Measurements from ENCODE around the gene SHISA9.

Gene SHISA9

DNA sequence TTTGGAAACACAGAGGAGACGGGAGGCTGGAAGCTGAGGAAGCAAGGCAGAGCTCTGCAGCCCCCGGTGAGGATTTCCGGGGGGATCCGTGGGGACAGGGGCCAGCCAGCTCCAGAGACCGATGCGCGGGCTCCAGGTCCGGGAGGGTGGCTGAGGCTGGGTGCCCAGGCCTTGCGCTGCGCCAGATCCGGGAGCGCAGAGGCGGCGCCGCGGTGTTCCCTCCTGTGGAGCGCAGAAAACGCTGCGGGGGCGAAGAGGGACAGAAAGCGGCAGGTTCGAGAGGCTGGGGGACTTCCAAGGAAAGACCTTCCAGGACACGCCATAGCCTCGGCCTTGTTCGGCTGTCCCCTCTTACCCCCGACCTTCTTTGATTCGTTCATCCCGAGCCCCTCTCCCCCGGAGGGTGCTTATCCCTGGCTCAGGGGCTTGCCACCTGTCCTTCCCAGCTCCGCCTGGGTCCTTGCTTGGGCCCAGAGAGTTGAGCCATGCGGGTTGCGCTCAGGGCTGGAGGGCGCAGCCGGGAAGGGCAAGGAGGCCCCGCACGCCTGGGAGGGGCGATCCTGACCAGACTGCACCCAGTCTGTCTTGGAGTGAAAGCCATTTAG lies 697 bp upstream of the SHISA9 start:
- TF ChIP-seq TAF1 (IDR thresholded peaks at IDR 0.05; ENCODE audit: borderline replicate concordance, insufficient read depth, low read length) (no peak), FOXP2 (optimal IDR thresholded peaks at IDR 0.05; ENCODE audit: borderline replicate concordance, extremely low read depth, extremely low read length, insufficient read depth) (no peak), SIN3A (IDR thresholded peaks at IDR 0.05; ENCODE audit: borderline replicate concordance, insufficient read depth, low read length) (no peak)

DNA sequence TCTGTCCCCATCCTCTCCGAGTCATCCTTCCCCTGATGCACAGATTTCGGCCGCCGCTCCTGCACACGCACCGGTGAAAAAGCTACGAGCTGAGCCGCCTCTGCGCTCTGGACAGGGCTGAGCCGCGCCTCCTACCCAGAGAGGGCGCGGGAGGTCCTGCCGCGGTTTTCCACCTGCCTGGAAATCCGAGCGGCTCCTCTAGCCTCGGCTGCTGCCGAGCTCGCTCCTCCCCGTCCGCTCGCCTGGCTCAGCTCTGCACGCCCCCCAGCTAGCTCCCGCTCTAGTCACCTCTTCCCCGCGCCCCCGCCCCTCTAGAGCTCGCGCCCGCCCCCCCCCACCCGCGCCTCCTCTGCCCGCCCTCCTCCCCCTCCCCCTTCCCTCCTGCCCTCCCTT lies 198 bp upstream of the SHISA9 start:
- no peak for TF ChIP-seq POLR2AphosphoS5 (IDR thresholded peaks at IDR 0.05; ENCODE audit: low read depth, low read length)
- TF ChIP-seq SIN3A (IDR thresholded peaks at IDR 0.05; ENCODE audit: borderline replicate concordance, insufficient read depth, low read length): no peak
- TF ChIP-seq TAF1 (IDR thresholded peaks at IDR 0.05; ENCODE audit: borderline replicate concordance, insufficient read depth, low read length): no peak
- TF ChIP-seq FOXP2 (optimal IDR thresholded peaks at IDR 0.05; ENCODE audit: borderline replicate concordance, extremely low read depth, extremely low read length, insufficient read depth): no peak
- TF ChIP-seq, protein P1, sequence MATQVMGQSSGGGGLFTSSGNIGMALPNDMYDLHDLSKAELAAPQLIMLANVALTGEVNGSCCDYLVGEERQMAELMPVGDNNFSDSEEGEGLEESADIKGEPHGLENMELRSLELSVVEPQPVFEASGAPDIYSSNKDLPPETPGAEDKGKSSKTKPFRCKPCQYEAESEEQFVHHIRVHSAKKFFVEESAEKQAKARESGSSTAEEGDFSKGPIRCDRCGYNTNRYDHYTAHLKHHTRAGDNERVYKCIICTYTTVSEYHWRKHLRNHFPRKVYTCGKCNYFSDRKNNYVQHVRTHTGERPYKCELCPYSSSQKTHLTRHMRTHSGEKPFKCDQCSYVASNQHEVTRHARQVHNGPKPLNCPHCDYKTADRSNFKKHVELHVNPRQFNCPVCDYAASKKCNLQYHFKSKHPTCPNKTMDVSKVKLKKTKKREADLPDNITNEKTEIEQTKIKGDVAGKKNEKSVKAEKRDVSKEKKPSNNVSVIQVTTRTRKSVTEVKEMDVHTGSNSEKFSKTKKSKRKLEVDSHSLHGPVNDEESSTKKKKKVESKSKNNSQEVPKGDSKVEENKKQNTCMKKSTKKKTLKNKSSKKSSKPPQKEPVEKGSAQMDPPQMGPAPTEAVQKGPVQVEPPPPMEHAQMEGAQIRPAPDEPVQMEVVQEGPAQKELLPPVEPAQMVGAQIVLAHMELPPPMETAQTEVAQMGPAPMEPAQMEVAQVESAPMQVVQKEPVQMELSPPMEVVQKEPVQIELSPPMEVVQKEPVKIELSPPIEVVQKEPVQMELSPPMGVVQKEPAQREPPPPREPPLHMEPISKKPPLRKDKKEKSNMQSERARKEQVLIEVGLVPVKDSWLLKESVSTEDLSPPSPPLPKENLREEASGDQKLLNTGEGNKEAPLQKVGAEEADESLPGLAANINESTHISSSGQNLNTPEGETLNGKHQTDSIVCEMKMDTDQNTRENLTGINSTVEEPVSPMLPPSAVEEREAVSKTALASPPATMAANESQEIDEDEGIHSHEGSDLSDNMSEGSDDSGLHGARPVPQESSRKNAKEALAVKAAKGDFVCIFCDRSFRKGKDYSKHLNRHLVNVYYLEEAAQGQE (IDR thresholded peaks at IDR 0.05; ENCODE audit: insufficient read depth in 1 of 2, low read depth in 2 of 2, low read length in 2 of 2): no peak

DNA sequence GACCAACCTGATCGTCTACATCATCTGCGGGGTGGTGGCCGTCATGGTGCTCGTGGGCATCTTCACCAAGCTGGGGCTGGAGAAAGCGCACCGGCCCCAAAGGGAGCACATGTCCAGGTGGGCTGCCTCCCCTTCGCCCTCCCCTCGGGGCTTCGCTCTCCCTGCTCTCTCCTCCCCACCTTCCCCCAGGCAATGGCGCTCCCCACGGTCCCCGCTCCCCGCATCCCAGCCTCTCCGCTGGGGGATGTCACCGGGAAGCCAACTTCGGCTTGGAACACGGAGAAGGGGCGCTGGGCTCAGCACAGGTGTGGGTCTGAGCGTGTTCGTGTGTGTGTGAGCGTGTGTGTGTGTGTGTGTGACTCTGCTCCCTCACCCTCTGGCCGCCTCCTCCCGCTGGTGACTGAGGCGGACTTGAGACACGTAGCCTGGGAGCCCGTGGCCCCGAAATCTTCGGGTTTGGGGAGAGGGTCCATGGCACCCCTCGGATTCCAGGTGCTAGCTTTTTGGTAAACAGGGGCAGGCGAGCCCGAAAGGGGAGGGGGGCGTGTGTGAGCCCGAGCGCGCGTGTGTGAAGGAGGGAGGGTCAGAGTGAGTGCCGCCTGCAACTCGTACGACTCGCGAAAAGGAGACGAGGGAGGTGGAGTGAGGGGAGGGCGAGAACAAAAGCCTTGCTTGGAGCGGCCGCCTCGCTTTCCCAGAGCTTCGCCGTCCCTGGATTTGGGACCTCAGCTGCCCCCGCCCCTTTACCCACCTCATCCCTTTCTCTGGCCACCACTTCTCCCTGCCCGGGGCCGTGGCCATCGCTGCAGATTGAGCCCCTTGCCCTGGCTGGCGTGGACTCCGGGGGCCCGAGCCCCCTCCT lies 1.3 kb downstream of the SHISA9 start:
- TF ChIP-seq FOXP2 (optimal IDR thresholded peaks at IDR 0.05; ENCODE audit: borderline replicate concordance, extremely low read depth, extremely low read length, insufficient read depth) (no peak), SIN3A (IDR thresholded peaks at IDR 0.05; ENCODE audit: borderline replicate concordance, insufficient read depth, low read length) (no peak), POLR2AphosphoS5 (IDR thresholded peaks at IDR 0.05; ENCODE audit: low read depth, low read length) (no peak), TAF1 (IDR thresholded peaks at IDR 0.05; ENCODE audit: borderline replicate concordance, insufficient read depth, low read length) (no peak)
- TF ChIP-seq, protein P1 (IDR thresholded peaks at IDR 0.05; ENCODE audit: insufficient read depth in 1 of 2, low read depth in 2 of 2, low read length in 2 of 2): no peak

DNA sequence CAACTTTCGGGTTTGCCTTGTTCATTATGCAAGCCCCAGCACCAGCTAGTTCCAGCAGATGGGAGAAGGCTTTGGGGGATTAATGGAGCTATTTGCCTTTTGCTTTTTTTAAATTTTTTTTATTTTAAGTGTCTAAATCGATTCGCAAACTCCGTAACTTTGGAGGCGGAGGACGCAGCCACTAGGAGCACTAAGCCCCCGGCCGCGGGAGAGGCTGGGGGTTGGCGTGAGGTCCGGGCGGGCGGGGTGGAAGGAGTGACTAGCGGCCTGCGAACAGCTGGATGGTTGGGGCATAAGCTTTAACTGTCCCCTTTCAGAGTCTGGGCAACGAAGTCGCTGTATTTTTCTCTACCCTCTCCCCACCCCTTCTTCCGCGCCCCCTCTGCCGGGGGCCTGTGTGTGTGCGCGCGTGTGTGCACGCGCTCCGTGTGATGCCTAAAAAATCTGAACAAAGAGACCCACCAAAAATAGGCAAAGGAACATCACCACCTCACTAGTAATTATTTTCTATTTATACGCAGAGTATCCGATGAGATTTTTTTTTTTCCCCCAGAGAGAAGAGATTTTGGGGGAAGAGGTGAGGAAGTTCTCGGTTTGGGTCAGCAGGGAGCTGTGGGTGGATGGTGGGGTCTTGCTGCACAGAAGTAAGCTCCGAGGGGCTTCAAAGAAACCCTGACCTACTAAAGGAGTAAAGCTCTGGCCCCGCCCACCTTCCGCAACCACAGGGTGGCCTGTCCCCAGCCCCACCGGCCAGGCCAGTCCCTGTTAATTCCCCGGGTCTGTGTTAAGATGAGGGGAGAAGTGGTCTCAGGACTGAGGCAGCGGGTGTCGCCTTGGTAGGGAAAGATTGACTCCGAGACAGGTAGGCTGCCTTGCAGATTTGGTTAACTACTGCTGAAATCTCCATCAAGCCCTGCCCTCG lies 2.3 kb downstream of the SHISA9 start:
- TF ChIP-seq FOXP2 (optimal IDR thresholded peaks at IDR 0.05; ENCODE audit: borderline replicate concordance, extremely low read depth, extremely low read length, insufficient read depth): no peak
- no peak for TF ChIP-seq POLR2AphosphoS5 (IDR thresholded peaks at IDR 0.05; ENCODE audit: low read depth, low read length)
- TF ChIP-seq SIN3A (IDR thresholded peaks at IDR 0.05; ENCODE audit: borderline replicate concordance, insufficient read depth, low read length): no peak
- no peak for TF ChIP-seq TAF1 (IDR thresholded peaks at IDR 0.05; ENCODE audit: borderline replicate concordance, insufficient read depth, low read length)
- TF ChIP-seq, protein P1 (IDR thresholded peaks at IDR 0.05; ENCODE audit: insufficient read depth in 1 of 2, low read depth in 2 of 2, low read length in 2 of 2): no peak

DNA sequence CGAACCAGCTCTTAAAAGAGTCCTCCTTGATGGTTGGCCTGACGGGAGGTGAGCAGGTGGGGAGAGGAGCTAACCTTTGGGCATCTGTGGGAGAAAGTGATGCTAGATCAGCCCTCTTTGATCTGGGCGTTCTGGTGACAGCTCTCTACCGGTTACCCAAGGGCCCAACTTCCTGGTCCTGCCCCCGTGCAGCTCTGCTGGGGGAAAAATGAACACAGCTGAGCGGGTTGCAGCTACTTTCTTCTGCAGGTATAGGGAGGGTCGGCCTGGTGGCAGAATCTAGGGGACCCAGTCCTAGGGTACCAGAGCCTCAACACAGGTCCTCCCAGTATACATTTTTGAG lies 2.9 kb downstream of the SHISA9 start:
- TF ChIP-seq SIN3A (IDR thresholded peaks at IDR 0.05; ENCODE audit: borderline replicate concordance, insufficient read depth, low read length) (no peak), POLR2AphosphoS5 (IDR thresholded peaks at IDR 0.05; ENCODE audit: low read depth, low read length) (no peak)
- TF ChIP-seq, protein P1 (IDR thresholded peaks at IDR 0.05; ENCODE audit: insufficient read depth in 1 of 2, low read depth in 2 of 2, low read length in 2 of 2): no peak
